ENCODE data around the gene WWTR1.

Gene WWTR1

DNA sequence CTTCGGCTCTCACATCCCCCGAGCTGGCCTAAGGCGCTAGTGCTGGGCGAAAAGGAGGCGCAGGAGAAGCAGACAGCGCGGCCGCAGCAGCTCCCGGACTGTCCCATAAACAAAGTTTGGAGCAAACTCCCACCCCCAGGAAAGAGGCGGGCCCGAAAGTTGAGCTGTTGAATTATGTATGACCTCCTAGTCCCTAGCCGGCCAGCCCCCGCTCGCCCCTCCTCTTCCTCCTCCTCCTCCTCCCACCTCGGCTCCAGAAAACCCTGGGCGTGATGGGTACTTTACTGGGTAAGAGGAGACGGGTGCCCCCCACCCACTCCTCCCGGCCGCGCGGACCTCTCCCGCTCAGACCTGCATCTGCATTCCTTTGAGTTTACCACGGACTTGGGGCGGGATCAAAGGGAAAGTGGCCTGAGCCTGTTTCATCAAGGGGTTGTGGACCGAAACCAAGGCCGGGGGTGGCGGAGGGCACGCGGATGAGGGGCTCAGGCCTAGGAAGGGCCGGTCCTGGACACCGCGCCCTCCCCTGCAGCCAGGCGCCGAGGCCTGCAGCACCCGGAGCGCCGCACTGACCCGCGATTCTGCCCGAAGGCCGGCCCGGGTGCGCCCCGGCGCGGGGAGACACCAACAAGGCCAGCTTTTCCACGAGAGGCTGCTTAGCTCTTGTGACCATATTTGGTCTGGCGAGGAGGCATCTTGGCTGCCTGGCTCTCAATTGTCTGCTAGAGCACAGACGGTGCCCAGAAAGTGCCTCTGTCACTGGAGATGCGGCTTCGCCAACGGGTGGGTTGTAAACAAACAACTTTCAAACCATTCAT lies at the start of gene WWTR1:
WWTR1 (minus strand) TSS at position 100 of the 818 bp plus-strand sequence. CDS start 719 bp downstream, outside the sequence.
- H3K36me3 ChIP-seq (ENCODE audit: control insufficient read depth, insufficient read depth, low read length): no peaks in the 10 kb centered on the region
- peak within 1 kb of the TSS; percentile 90 for H3K9ac ChIP-seq (ENCODE audit: low read length)
- peak within 1 kb of the TSS; percentile 91 for H3K4me3 ChIP-seq (ENCODE audit: low read length)
- peak within 1 kb of the TSS; percentile 100 for H3K27ac ChIP-seq (ENCODE audit: low read depth, low read length)
- H3K4me1 ChIP-seq (ENCODE audit: control insufficient read depth, insufficient read depth, low read length): peaks cover 25% of the 10 kb centered on the region
- H3K27me3 ChIP-seq (ENCODE audit: control insufficient read depth, insufficient read depth, low read length): peaks cover 6% of the 10 kb centered on the region

DNA sequence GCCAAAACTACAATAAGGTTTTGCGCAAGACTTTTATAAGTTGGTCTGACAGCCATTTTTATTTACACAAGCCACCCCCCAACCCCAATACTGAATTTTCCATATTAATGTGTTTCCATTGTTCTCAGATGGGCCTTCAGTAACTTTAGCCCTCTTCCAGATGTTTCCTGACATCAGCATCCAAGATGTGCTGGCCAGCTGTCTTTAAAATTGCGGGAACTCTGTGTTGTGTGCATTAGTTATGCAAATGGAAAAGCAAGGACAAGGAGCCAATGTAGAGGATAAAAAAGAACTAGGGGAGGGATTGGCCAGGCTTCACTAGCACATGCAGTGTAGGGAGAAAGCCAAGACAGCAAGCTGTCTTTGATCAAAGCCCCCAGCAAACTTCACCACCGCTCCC lies 49.1 kb upstream of the WWTR1 start:
- no peak overlapping the region for H3K9ac ChIP-seq (ENCODE audit: low read length)
- no peaks in the 10 kb centered on the region for H3K4me1 ChIP-seq (ENCODE audit: control insufficient read depth, insufficient read depth, low read length)
- H3K4me3 ChIP-seq (ENCODE audit: low read length): no peak overlapping the region
- H3K27ac ChIP-seq (ENCODE audit: low read depth, low read length): no peak overlapping the region
- H3K36me3 ChIP-seq (ENCODE audit: control insufficient read depth, insufficient read depth, low read length): no peaks in the 10 kb centered on the region
- no peaks in the 10 kb centered on the region for H3K27me3 ChIP-seq (ENCODE audit: control insufficient read depth, insufficient read depth, low read length)

DNA sequence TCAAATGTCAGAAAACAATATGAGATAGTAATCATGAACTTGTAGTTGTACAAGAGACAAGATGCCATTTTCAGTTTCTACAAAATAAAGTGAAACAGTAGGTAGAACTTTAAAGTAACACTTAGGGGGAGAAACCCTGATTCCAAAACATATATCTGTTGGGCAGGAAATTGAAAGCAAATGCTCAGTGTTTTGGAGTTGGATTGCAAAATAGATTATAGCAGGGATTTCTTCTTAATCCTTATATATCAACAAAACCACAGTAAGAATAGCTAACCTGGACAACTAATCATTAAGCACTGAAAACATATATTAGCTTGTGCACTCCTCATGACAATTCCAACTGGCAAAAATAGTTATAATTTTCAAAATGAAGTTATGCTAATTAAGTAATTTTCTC lies 47.6 kb upstream of the WWTR1 start:
- Histone ChIP-seq H3K27ac (ENCODE audit: low read depth, low read length) (no peak overlapping the region), H3K4me1 (ENCODE audit: control insufficient read depth, insufficient read depth, low read length) (no peaks in the 10 kb centered on the region), H3K9ac (ENCODE audit: low read length) (no peak overlapping the region), H3K36me3 (ENCODE audit: control insufficient read depth, insufficient read depth, low read length) (no peaks in the 10 kb centered on the region), H3K4me3 (ENCODE audit: low read length) (no peak overlapping the region), H3K27me3 (ENCODE audit: control insufficient read depth, insufficient read depth, low read length) (no peaks in the 10 kb centered on the region)

DNA sequence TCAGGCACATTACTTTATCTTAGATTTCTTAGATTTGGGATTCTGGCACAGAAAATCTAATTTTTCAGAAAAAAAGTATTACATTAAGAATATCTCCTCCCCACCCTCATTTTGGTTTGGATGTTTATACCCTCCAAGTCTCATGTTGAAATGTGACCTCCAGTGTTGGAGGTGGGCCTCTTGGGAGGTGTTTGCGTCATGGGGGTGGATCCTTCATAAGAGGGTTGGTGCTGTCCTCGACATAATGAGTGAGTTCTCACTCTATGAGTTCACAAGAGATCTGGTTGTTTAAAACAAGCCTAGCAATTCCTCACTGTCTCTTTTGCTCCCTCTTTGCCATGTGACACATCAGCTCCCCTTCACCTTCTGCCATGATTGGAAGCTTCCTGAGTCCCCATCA lies 45.6 kb upstream of the WWTR1 start:
- no peaks in the 10 kb centered on the region for H3K4me1 ChIP-seq (ENCODE audit: control insufficient read depth, insufficient read depth, low read length)
- no peaks in the 10 kb centered on the region for H3K27me3 ChIP-seq (ENCODE audit: control insufficient read depth, insufficient read depth, low read length)
- no peak overlapping the region for H3K9ac ChIP-seq (ENCODE audit: low read length)
- no peak overlapping the region for H3K4me3 ChIP-seq (ENCODE audit: low read length)
- no peak overlapping the region for H3K27ac ChIP-seq (ENCODE audit: low read depth, low read length)
- no peaks in the 10 kb centered on the region for H3K36me3 ChIP-seq (ENCODE audit: control insufficient read depth, insufficient read depth, low read length)

DNA sequence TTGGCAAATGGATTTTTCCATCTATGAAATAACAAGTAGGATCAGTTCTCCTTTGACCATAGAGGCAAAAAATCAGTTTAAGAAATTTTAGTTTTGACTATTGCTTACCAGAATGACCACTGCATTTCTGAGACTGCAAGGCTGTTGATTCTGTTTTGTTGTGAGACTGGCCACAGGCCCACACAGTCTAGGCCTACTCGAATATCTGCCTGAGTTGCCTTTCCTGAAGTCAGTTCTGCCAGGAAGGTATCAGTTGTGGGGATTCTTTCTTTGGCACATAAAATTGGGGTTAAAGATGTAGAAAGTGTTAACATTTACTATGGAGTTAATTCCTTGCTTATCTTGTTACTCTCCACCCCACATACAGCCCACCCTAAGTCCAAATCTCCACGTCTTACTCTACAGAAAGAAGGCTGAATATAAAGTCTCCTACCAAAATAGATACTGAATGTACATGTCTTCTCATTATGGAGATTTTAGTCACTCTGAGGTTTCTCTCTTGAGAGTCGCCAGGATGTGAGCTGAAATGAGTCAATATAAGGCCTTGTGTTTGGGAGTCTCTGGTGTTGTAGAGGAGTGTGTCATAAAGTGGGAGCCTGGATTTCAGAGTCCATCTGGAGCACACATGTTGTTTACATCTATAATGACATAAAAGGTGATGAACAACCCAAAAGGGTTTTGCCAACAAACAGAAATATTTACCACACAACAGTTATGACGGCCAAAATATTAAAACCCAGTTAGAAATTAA lies 45.0 kb upstream of the WWTR1 start:
- Histone ChIP-seq H3K27me3 (ENCODE audit: control insufficient read depth, insufficient read depth, low read length) (no peaks in the 10 kb centered on the region), H3K36me3 (ENCODE audit: control insufficient read depth, insufficient read depth, low read length) (no peaks in the 10 kb centered on the region), H3K27ac (ENCODE audit: low read depth, low read length) (peak overlapping the region; percentile 17), H3K4me1 (ENCODE audit: control insufficient read depth, insufficient read depth, low read length) (no peaks in the 10 kb centered on the region), H3K9ac (ENCODE audit: low read length) (no peak overlapping the region), H3K4me3 (ENCODE audit: low read length) (no peak overlapping the region)

DNA sequence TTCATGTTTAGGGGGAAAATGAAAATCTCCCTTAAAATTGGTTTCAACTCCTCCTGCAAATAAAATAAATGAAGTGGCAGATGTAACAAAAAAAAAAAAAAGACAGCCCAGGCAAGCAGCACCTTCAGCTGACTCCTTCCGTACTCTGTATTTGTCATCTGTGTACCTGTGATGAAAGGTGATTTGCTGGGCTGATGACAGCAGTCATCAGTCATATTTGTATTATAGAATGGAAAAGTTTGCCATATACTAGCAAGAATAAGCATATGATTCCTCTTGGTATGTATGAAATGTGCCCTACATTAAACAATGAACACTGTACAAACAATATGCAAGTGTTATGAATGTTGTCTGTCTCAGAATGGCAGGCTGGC lies 44.1 kb upstream of the WWTR1 start:
- H3K27ac ChIP-seq (ENCODE audit: low read depth, low read length): no peak overlapping the region
- H3K9ac ChIP-seq (ENCODE audit: low read length): no peak overlapping the region
- H3K36me3 ChIP-seq (ENCODE audit: control insufficient read depth, insufficient read depth, low read length): no peaks in the 10 kb centered on the region
- H3K4me1 ChIP-seq (ENCODE audit: control insufficient read depth, insufficient read depth, low read length): no peaks in the 10 kb centered on the region
- no peak overlapping the region for H3K4me3 ChIP-seq (ENCODE audit: low read length)
- no peaks in the 10 kb centered on the region for H3K27me3 ChIP-seq (ENCODE audit: control insufficient read depth, insufficient read depth, low read length)

DNA sequence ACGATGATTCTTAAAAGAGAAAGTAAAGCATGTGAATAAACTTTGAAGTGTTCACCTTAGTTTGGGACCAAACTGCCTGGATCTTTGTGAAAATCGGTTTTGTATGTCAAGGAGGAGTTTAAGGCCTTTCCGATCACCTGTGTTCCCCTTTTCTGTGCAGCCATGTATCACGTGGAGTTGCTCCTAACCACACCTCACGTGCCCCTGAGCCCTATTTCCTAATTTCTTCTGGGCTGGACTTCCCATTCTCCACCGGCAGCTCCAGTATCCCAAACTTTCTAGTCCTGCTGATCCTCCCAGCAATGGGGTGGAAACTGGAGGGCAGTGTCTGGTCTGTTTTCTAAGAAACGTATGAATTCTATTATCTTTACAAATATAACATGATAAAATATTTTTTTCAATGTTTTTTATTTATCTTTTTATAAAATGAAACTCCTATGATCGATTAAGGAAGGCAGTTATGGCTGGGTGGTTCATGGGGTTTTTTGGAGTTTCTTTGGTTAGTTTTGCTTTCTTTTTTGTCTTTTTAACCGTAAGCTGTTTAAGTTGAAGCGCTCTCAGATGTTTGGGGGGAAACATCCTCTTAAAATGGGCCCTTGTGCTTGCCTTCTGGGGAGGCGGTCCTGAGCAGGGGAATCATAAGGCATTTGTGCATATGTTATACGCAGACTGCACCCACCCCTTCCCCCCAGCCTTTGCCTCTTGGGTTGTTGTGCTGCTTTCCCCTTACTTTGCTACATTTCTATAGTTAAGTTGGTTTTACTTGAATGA lies 43.6 kb upstream of the WWTR1 start:
- no peaks in the 10 kb centered on the region for H3K27me3 ChIP-seq (ENCODE audit: control insufficient read depth, insufficient read depth, low read length)
- H3K36me3 ChIP-seq (ENCODE audit: control insufficient read depth, insufficient read depth, low read length): no peaks in the 10 kb centered on the region
- no peak overlapping the region for H3K4me3 ChIP-seq (ENCODE audit: low read length)
- no peak overlapping the region for H3K9ac ChIP-seq (ENCODE audit: low read length)
- H3K27ac ChIP-seq (ENCODE audit: low read depth, low read length): no peak overlapping the region
- H3K4me1 ChIP-seq (ENCODE audit: control insufficient read depth, insufficient read depth, low read length): no peaks in the 10 kb centered on the region

DNA sequence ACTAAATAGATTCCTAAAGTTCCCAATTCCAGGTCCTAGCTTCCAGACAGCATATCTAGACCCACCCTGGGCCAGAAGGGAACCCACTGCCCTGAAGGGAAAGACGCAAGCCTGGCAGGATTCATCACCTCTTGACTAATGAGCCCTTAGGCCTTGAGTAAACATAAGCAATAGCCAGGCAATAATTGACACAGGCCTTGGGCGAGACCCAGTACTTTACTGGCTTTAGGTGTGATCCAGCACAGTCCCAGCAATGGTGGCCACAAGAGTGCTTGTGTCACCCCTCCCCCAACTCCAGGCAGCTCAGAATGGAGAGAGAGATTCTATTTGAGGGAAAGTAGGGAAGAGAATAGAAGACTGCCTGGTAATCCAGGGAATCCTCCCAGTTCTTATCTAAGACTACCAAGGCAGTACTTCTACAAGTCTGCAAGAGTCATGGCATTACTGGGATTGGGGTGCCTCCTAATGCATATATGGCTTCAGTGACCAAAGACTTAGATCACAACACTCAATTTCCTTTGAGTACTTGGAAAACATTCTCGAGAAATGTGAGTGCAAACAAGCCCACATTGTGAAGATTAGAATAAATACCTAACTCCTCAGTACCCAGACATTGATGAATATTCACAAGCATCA lies 30.4 kb upstream of the WWTR1 start:
- Histone ChIP-seq H3K36me3 (ENCODE audit: control insufficient read depth, insufficient read depth, low read length) (no peaks in the 10 kb centered on the region), H3K4me3 (ENCODE audit: low read length) (no peak overlapping the region), H3K4me1 (ENCODE audit: control insufficient read depth, insufficient read depth, low read length) (no peaks in the 10 kb centered on the region), H3K27me3 (ENCODE audit: control insufficient read depth, insufficient read depth, low read length) (no peaks in the 10 kb centered on the region), H3K9ac (ENCODE audit: low read length) (no peak overlapping the region), H3K27ac (ENCODE audit: low read depth, low read length) (no peak overlapping the region)

DNA sequence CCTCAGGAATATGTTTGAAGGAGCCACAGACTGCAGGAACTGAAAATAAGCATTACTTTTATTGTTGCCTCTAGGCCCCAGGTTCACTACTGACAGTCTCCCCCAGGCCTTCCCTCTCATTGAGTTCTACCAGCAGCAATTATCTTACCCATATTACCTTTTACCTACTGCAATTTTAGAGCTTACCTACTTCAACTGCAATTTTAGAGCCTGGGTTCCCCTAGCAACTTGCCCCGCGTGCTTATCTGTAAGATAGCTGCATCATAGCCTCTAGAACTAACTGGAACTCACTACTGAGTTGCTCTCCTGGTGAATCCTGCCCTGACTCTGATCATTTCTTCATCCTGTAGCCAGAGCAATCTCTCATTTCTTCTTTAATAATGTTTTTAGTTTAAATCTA lies 29.2 kb upstream of the WWTR1 start:
- Histone ChIP-seq H3K27ac (ENCODE audit: low read depth, low read length) (no peak overlapping the region), H3K4me3 (ENCODE audit: low read length) (no peak overlapping the region), H3K36me3 (ENCODE audit: control insufficient read depth, insufficient read depth, low read length) (no peaks in the 10 kb centered on the region), H3K9ac (ENCODE audit: low read length) (no peak overlapping the region), H3K27me3 (ENCODE audit: control insufficient read depth, insufficient read depth, low read length) (no peaks in the 10 kb centered on the region), H3K4me1 (ENCODE audit: control insufficient read depth, insufficient read depth, low read length) (no peaks in the 10 kb centered on the region)

DNA sequence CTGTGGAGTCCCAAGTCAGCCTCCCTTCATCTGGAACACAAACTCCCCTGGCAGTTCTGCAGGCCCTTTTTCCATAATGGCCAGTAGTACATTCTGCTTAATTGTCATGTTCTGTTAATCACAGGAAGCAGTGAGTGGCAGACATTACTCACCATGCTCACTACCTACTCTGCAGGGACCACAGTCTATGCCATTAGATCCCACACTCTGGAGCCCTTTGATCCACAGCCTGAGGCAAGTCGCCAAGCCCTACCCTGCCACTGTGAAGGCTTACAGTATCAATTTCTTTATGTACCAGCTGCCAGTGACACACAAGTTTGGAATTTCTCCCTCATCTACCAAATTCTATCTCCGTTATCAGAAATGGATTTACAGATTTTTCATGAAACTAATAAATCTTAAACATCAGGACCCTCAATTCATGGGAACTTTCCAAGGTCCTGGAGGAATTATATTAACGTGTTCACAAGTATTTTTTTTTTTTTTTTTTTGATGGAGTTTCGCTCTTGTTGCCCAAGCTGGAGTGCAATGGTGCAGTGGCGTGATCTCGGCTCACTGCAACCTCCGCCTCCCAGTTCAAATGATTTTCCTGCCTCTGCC lies 20.6 kb upstream of the WWTR1 start:
- H3K36me3 ChIP-seq (ENCODE audit: control insufficient read depth, insufficient read depth, low read length): no peaks in the 10 kb centered on the region
- no peak overlapping the region for H3K9ac ChIP-seq (ENCODE audit: low read length)
- H3K4me1 ChIP-seq (ENCODE audit: control insufficient read depth, insufficient read depth, low read length): no peaks in the 10 kb centered on the region
- H3K4me3 ChIP-seq (ENCODE audit: low read length): no peak overlapping the region
- H3K27me3 ChIP-seq (ENCODE audit: control insufficient read depth, insufficient read depth, low read length): no peaks in the 10 kb centered on the region
- no peak overlapping the region for H3K27ac ChIP-seq (ENCODE audit: low read depth, low read length)

DNA sequence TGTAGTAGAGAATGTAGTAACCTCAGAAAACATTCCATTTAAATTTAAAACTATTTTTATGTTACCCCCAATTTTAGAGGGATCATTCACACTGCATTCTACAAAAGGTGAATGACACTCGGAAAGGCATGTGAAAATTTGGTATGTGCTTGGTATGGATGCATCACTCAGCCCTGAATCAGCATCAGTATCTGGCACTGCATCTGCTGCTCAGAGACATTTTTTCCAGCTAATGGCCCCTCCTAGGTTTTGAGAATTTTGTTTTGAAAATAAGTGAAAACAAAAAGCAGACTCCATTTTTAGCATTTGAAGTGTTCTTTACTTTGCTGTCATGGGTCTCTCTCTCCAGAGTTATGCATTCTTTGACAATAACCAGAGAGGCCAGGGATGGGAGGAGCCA lies 15.6 kb upstream of the WWTR1 start:
- H3K4me1 ChIP-seq (ENCODE audit: control insufficient read depth, insufficient read depth, low read length): no peaks in the 10 kb centered on the region
- H3K27me3 ChIP-seq (ENCODE audit: control insufficient read depth, insufficient read depth, low read length): no peaks in the 10 kb centered on the region
- H3K36me3 ChIP-seq (ENCODE audit: control insufficient read depth, insufficient read depth, low read length): no peaks in the 10 kb centered on the region
- H3K4me3 ChIP-seq (ENCODE audit: low read length): no peak overlapping the region
- H3K9ac ChIP-seq (ENCODE audit: low read length): no peak overlapping the region
- H3K27ac ChIP-seq (ENCODE audit: low read depth, low read length): no peak overlapping the region
